PC-9 (cell line): ENCODE data around the gene KIF26B. TPM values are rescaled to one million over a fixed set of nuclear protein-coding genes. Genes with fewer than 3 reads are reported as not detected.

Experiments
- BruUV-seq: library from RNA; stranded (reverse); fragments of 400-500 nt; replicated peaks from 2 replicates; lab custom pipeline; 2021; lab: Mats Ljungman, UMichigan
- CTCF ChIA-PET: fragments of 300-600 bp; sonication (Branson Sonifier 250); formaldehyde crosslinking; loops from one replicate; lab custom pipeline; 2022; ENCODE audit warnings: antibody characterized with exemption; lab: Charles Lee
- POLR2A ChIA-PET: fragments of 300-600 bp; sonication (Branson Sonifier 250); formaldehyde crosslinking; loops from one replicate; lab custom pipeline; 2022; ENCODE audit warnings: antibody characterized with exemption; ENCODE audit not compliant: unreplicated experiment; lab: Charles Lee
- DNase-seq, 2 experiments: peaks; one replicate each; pipeline versions ENCODE4 v3.0.0 to v3.0.0-alpha.2; 2015 to 2022; ENCODE audit warnings: mixed read lengths in 1 of 2
- H2AFZ ChIP-seq: fragments of 200-600 bp; sonication (generic); 2 replicates; pipeline ENCODE4 v1.8.1; 2017; ENCODE audit warnings: antibody characterized with exemption
- H3F3A ChIP-seq: fragments of 200-600 bp; sonication (generic); 2 replicates; pipeline ENCODE4 v1.8.1; 2017; ENCODE audit warnings: antibody characterized with exemption, mild to moderate bottlenecking, low read depth; ENCODE audit not compliant: insufficient read depth
- H3K27ac ChIP-seq: fragments of 200-600 bp; sonication (generic); 2 replicates; pipeline ENCODE4 v1.6.1; 2016; ENCODE audit warnings: mixed run types
- H3K27me3 ChIP-seq: fragments of 200-600 bp; sonication (generic); 2 replicates; pipeline ENCODE4 v1.6.1; 2016; ENCODE audit warnings: low read depth, mixed run types; ENCODE audit not compliant: insufficient read depth
- H3K36me3 ChIP-seq: fragments of 200-600 bp; sonication (generic); 2 replicates; pipeline ENCODE4 v1.6.1; 2016; ENCODE audit warnings: low read depth, mixed run types
- H3K4me1 ChIP-seq: fragments of 200-600 bp; sonication (generic); replicated peaks from 2 replicates; pipeline ENCODE4 v1.6.1; 2016; ENCODE audit warnings: mixed run types; ENCODE audit not compliant: insufficient read depth
- H3K4me2 ChIP-seq: fragments of 200-600 bp; sonication (generic); 2 replicates; pipeline ENCODE4 v1.6.1; 2017; ENCODE audit warnings: mixed run types
- H3K4me3 ChIP-seq: fragments of 200-600 bp; sonication (generic); 2 replicates; pipeline ENCODE4 v1.6.1; 2016; ENCODE audit warnings: mixed run types
- H3K79me2 ChIP-seq: fragments of 200-600 bp; sonication (generic); 2 replicates; pipeline ENCODE4 v1.6.1; 2017; ENCODE audit warnings: low read depth, mixed run types
- H3K9me2 ChIP-seq: fragments of 200-600 bp; sonication (generic); 2 replicates; pipeline ENCODE4 v1.8.1; 2017; ENCODE audit warnings: mild to moderate bottlenecking; ENCODE audit not compliant: insufficient read depth
- H3K9me3 ChIP-seq: fragments of 200-600 bp; sonication (generic); 2 replicates; pipeline ENCODE4 v1.8.1; 2016; ENCODE audit warnings: low read depth; ENCODE audit not compliant: insufficient read depth
- H4K20me1 ChIP-seq: fragments of 200-600 bp; sonication (generic); 2 replicates; pipeline ENCODE4 v1.8.1; 2017; ENCODE audit not compliant: insufficient read depth
- CTCF ChIP-seq: fragments of 200-600 bp; sonication (generic); conservative IDR thresholded peaks from 2 replicates; pipeline ENCODE4 v1.6.1; 2017; ENCODE audit warnings: mixed run types, antibody characterized with exemption, mild to moderate bottlenecking, moderate library complexity
- EZH2 ChIP-seq: fragments of 200-600 bp; sonication (generic); IDR thresholded peaks from 2 replicates; pipeline ENCODE4 v1.8.0; 2017; ENCODE audit warnings: antibody characterized with exemption, low read depth
- intact Hi-C: fragments of 100-400 bp; cut with micrococcal nuclease; formaldehyde crosslinking; loops from one replicate; pipeline ENCODE4 v1.10.0; 2022; ENCODE audit not compliant: unreplicated experiment
- total RNA-seq: library from RNA; stranded (reverse); gene quantifications from 2 replicates; pipeline ENCODE4 v1.2.3, GENCODE V29; 2021

KIF26B gene
- total RNA-seq, 1 experiment from 2014 or later = 0.11 TPM

- TF ChIP-seq CTCF (no peak), EZH2 (no peak)
- Histone ChIP-seq H3K27ac (no peak overlapping the region), H2AFZ (no peak overlapping the region), H3K27me3 (peaks cover 83% of the 10 kb centered on the region), H3K4me3 (no peak overlapping the region), H3K9me3 (no peaks in the 10 kb centered on the region), H3K79me2 (no peaks in the 10 kb centered on the region), H3K9me2 (no peaks in the 10 kb centered on the region), H3K36me3 (no peaks in the 10 kb centered on the region), H3F3A (no peaks in the 10 kb centered on the region), H3K4me2 (no peak overlapping the region), H4K20me1 (no peaks in the 10 kb centered on the region), H3K4me1 (no peaks in the 10 kb centered on the region)
- DNase-seq = no peak
- ChIA-PET POLR2A (no interaction called here), CTCF (no interaction called here)
- intact Hi-C loops = no loop called here
- no TSS peak for BruUV-seq
Measured at GRCh38 chr1:245412306-245412705, 257.5 kb downstream of the KIF26B start.

- intact Hi-C loops = no loop called here
- ChIA-PET POLR2A (no interaction called here), CTCF (no interaction called here)
- TF ChIP-seq EZH2 = no peak
- no peak for TF ChIP-seq CTCF
- Histone ChIP-seq H3K9me2 (no peaks in the 10 kb centered on the region), H3F3A (no peaks in the 10 kb centered on the region), H3K79me2 (no peaks in the 10 kb centered on the region), H4K20me1 (no peaks in the 10 kb centered on the region), H3K27ac (no peak overlapping the region), H3K4me3 (no peak overlapping the region), H3K9me3 (no peaks in the 10 kb centered on the region), H3K4me2 (no peak overlapping the region), H2AFZ (no peak overlapping the region), H3K36me3 (no peaks in the 10 kb centered on the region), H3K27me3 (peaks cover 95% of the 10 kb centered on the region), H3K4me1 (no peaks in the 10 kb centered on the region)
- DNase-seq = no peak
- no TSS peak for BruUV-seq
Measured at GRCh38 chr1:245416781-245417180, 262.0 kb downstream of the KIF26B start.

GRCh38 chr1:245418077-245418476 lies 263.3 kb downstream of the KIF26B start:
- ChIA-PET CTCF (no interaction called here), POLR2A (no interaction called here)
- DNase-seq = no peak
- Histone ChIP-seq H3K4me1 (no peaks in the 10 kb centered on the region), H3K4me3 (no peak overlapping the region), H3K27ac (no peak overlapping the region), H4K20me1 (no peaks in the 10 kb centered on the region), H3K27me3 (peaks cover 88% of the 10 kb centered on the region), H3K9me2 (no peaks in the 10 kb centered on the region), H3K79me2 (no peaks in the 10 kb centered on the region), H2AFZ (no peak overlapping the region), H3K4me2 (no peak overlapping the region), H3K9me3 (no peaks in the 10 kb centered on the region), H3F3A (no peaks in the 10 kb centered on the region), H3K36me3 (no peaks in the 10 kb centered on the region)
- BruUV-seq = no TSS peak
- no peak for TF ChIP-seq CTCF
- TF ChIP-seq EZH2 = no peak
- intact Hi-C loops = no loop called here
